Neural progenitor cell (in vitro differentiated cells): ENCODE data around the gene HPGDS.
"Not testable (repeated sequence)": the region's sequence is repeated elsewhere in the genome, so short reads cannot be mapped to it uniquely, and the experiment has no call there.

Experiments used
- EZH2 ChIP-seq: fragments of 200-600 bp; sonication (generic); IDR thresholded peaks from 2 replicates; pipeline ENCODE4 v1.6.1; 2017; ENCODE audit warnings: antibody characterized with exemption, mild to moderate bottlenecking, moderate library complexity
- EZH2phosphoT487 ChIP-seq: fragments of 200-600 bp; sonication (generic); IDR thresholded peaks from 2 replicates; pipeline ENCODE4 v1.6.1; 2017; ENCODE audit warnings: antibody characterized with exemption
- TF ChIP-seq, protein P1 (sequence below): fragments of 200-600 bp; sonication (generic); IDR thresholded peaks from 2 replicates; pipeline ENCODE4 v1.5.1; 2017; ENCODE audit warnings: antibody characterized with exemption, mild to moderate bottlenecking

DNA sequence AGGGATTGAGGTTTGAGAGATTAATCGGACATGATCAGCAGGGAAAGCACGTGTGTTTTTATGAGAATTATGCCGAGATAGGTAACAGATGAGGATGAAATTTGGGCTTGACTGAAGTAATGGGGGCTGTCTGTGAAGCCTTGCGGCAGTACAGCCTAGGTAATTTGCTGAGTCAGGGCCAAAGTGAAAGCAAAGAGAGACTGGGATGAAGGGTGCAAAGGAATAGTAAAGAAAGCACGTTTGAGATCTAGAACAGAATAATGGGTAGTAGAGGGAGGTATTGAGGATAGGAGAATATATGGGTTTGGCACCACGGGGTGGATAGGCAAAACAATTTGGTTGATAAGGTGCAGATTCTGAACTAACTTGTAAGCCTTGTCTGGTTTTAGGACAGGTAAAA lies 47.2 kb downstream of the HPGDS start:
- TF ChIP-seq, protein P1, sequence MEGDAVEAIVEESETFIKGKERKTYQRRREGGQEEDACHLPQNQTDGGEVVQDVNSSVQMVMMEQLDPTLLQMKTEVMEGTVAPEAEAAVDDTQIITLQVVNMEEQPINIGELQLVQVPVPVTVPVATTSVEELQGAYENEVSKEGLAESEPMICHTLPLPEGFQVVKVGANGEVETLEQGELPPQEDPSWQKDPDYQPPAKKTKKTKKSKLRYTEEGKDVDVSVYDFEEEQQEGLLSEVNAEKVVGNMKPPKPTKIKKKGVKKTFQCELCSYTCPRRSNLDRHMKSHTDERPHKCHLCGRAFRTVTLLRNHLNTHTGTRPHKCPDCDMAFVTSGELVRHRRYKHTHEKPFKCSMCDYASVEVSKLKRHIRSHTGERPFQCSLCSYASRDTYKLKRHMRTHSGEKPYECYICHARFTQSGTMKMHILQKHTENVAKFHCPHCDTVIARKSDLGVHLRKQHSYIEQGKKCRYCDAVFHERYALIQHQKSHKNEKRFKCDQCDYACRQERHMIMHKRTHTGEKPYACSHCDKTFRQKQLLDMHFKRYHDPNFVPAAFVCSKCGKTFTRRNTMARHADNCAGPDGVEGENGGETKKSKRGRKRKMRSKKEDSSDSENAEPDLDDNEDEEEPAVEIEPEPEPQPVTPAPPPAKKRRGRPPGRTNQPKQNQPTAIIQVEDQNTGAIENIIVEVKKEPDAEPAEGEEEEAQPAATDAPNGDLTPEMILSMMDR, result not testable (repeated sequence)
- TF ChIP-seq EZH2phosphoT487, EZH2: not testable (repeated sequence)
